GM18868 (cell line): ENCODE measurements around the gene MYO9B.

Experiments used
- ATAC-seq: cut with Tn5 transposase; IDR thresholded peaks from one replicate; pipeline ENCODE4 v1.9.1; 2021; ENCODE audit warnings: mild to moderate bottlenecking, moderate library complexity; ENCODE audit not compliant: unreplicated experiment

Gene MYO9B

DNA sequence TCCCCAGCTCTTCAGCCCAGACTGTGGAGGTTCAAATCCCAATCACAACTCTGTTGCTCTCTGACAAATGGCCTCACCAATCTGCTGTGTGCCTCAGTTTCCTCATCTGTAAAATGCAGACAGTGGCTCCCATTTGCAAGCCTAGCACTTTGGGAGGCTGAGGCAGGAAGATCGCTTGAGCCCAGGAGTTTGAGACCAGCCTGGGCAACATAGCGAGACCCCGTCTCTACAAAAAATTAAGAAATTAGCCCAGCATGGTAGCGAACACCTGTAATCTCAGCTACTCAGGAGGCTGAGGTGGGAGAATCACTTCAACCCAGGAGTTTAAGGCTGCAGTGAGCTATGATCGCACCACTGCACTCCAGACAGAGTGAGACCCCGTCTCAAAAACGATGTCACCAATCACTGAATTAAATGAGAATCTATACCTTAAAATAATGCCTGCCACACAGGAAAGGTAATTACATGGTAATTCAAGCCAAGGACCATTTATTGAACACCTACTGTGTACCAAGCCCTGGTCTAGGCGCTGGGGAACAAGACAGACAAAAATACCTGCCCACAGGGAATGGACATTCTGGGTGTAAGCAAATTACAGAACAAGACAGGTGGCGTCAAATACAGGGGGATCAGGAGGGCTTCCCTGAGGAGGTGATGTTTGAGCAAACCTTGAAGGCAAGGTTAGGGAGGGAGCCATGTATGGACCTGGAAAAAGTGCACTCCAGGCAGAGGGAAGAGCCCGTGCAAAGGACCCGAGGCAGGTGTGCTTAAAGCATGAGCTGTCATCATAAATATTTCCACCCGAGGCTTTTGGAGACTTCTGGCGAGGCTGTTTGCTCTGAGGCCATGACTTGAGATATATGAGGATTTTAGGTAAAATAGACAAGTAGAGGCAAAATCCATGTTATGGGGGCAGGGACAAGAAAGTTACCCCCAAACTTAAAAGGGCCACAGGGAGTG, 162.4 kb downstream of the MYO9B start:
- no peak for ATAC-seq

DNA sequence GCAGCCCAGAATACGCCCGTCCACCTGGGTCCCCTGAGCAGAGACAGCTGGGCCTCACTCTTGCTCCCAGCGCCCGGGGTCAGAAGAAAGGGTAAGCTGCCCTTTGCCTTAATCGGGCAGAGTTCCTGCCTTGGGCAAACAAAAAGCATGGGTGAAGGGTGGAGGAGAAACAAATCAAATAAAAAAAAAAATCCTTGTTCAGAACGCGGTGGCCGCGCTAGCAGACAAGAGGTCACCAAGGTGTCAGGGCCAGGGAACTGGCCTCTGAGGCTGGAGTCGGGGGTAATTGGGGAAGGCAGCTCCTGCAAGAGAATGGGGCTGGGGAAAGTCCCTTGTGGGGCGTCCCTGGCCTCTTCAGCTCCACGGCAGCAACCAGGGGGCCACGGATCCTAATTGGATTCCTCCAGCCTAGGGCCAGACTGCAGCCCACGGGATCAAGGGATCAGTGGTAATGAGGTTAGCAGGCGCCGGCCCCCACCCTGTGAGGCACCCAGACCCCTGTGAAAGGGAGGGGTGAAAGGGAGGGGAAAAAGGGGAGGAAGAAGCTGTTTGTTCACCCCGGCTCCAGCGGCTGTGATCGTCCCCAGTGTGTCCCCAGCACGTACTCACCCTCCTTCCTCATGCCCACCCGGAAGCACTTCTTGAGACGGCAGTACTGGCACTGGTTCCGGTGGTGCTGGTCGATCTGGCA, 164.6 kb downstream of the MYO9B start:
- ATAC-seq: no peak

DNA sequence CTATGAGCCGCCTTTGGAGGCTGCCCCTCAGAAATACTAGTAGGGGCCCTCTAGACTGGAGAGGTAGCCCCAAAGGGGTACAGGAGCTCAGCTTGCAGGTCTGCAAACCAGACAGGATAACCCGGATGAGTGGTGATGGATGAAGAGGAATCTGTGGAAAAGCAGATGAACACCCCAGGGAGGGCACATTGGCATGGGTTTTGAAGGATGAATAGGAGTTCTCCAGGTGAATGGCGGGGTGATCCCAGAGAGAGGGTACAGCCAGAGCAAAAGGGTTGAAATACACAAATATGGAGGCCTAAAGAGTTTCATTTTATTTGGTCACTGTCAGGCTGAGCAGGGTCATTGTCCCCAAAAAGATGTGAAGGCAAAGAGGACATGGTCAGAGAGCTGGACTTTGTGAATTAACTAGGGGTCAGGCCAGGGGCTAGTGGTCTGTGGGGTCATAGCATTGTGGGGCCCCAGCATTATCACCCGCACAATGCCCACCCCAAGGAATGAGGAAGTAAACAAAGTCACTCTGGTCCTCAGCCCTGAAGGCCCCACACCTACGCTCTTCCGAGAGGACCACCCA, 165.3 kb downstream of the MYO9B start:
- ATAC-seq: no peak

DNA sequence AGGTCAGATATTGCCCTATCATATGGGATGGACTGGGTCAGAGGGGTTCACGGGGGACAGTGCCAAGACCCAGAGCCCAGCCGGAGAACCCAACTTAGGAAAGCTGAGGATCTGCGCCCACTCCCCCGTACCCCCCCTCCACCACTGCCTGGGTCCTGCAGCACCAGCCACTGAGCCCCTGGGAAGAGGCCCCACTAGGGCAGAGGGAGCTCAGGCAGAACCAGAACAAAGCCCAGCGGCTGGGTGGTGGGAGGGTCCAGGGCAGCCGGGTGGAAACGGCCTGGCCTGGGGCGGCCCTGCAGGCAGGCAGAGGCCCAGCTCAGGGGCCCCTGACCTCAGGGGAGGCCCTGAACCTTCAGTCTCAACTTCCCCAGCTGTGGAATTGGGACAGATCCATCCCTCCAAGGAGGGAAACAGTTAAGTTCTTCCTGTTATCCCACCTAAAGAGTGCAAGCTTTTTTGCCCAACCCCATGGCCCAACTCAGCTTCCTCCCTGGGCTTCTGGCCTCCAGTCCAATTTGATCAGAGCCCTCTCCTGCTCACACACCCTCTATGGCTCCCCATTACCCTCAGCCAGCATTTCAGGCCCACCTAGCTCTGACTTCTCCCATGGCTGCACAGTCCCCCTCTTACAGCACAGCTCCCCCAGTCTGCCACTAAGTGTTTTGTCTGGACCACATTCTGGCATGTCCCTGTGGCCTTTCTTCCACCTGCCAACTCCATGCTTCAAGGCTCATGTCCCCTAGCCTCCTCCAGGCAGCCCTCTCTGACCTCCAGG, 167.0 kb downstream of the MYO9B start:
- ATAC-seq: no peak

DNA sequence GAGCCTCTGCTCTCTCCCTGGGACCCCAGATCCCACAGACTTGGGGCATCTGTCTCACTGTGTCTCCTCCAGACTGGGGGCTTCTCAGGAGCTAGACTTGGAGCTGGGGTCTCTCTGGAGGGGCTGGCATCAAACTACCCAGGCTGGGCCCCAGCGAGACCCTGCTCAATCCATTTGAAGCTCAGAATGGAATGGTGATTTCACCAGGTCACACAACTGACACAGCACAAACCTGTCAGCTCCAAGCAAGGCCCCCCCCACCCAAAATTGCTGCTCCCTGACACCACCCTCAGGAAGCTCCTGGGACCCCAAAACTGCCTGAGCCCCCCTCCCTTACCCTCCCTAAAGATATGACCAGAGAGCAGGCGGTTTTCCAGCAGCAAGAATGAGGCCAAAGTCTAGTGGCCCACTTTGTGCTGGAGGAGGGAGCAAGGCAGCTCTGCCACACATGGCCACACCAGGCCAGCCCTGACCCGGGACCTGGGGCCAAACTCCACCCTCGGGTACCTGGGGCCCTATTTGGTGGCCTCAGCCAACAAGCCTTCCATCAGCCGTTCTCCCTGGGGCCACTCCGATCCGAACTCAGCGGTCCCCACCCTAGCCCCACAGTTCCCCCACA, 167.7 kb downstream of the MYO9B start:
- ATAC-seq: no peak

DNA sequence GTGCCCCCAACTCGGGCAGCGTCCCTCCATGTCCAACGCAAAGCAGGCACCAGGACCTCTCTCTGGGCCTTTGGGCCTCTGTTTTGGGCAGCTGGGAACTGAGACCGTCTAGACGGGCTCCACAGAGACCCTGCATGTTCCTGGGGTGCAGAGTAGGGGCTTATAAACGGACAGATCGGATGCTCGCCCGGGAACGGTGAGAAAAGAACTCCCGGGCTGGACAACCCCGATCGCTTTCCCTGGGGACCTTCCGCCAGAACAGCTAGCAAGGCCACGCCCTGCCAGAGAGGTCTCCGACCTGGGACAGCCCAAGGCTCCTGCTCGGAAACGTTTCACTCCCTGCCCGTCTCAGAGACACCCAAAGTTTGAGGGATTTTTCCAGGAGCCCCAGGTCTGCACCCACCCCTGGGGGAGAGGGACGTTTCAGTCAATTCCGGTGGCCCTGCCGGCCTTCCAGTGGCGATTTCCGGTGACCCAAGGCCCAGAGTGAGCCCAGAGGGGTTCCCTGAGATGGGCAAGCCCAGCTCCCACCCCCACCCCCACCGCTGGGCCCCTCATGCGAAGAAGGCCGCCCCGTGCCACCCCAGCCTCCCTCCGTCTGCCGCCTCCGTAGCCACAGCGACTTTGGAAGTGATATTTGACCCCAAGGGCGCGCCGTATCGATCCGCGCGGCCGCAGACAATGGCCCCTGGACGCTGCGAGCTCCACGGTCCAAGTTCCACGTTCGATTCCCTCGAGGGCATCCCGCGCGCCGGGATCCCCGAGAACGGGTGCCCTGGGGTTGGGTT, 168.4 kb downstream of the MYO9B start:
- ATAC-seq: no peak

DNA sequence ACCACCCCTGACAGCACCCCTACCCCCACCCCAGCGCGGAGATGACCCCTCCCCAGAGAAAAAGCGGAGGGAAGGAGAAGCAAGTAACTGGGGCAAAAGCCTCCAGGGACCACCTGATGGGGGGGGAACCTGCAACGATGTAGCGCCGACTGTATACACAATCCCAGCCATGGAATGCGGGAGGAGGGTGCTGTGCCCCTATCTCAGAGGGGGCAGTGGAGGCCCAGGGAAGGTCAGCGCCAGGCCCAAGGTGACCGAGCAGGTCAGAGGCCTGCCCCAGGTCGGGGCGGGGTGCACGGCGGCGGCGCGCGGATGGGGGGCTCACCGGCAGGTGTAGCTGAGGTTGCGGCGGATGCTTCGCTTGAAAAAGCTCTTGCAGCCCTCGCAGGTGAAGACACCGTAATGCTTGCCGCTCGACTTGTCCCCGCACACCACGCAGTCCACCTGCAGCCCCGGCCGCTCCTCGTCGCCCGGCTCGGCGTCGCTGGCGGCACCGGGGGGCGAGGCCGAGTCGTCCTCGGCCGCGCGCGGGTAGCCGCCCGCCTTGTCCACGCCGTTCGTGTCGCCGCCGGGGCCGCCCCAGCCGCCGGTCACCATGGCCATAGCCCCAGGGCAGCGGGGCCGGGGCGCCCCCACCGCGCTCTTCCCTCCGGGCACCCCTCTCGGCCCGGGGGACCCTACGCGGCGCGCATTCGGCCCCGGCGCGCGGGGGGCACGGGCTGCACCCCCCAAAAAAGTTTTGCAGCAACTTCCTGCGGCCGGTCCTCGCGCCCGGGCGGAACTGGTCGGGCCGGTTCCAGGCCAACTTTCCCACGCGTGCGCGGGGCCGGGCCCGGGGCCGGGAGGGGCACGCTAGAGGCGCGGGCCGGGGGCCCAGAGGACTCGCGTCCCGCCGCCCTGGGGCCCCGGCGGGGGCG, 169.3 kb downstream of the MYO9B start:
- no peak for ATAC-seq

DNA sequence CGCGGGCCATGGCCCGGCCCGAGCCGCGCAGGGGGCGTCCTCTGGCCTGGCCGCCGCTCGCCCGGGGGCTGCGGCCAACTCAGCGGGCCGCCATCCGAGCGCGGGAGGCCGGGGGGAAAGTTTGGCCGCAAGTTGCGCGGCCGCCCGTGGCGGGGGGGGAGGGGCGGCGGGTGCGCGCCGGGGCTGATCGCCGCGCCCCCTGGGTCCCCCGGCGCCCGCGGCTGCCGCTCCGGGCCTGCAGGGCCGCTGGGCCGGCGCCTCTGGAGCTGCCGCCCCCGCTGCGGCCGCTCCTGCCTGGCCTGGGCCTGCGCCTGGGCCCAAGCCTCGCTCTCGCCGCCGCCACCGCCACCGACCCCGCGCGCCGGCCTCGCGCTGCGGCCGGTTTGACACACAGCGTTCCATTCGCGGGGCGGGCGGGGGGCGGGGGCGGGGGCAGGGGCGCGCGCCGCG, 170.0 kb downstream of the MYO9B start, which contains the start of gene NR2F6:
Gene NR2F6 (minus strand): TSS at position 385 of the 450 bp plus-strand sequence. CDS start 699 bp downstream, outside the sequence.
- ATAC-seq: peak; percentile 6

DNA sequence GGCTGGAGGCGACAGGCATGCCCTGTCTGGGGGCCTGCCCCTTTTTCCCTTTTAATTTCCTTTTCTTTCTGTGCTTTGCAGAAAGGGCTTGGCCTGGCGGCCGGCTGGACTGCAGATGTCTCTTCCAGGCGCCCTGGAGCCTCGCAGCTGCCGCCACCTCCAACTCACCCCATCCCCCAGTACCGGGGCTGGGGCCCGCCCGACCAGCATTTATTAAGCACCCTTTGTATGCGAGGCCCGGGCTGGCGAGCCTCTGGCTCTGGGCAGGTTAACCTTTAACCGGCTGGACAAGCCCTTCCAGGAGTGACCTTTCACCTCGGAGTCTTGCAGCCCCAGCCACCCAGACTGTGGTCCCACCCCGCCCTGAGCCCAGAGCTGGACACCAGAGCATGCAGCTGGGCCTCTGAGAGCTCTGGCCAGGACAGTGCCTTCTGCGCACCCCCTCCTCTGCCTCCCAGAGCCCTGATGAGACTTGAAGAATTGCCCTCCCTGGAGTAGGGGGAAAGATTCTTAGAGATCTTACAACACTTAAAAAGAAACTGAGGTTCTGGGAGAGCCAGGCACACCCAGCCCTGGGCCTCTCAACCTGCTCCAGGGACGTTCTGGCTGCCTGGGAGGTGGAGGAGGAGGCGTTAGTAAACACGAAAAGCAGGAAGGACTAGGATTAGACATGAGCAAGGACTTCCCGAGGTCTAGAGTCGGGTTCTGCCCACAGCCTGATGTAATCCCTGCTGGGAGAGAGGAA, 171.3 kb downstream of the MYO9B start:
- ATAC-seq: no peak

DNA sequence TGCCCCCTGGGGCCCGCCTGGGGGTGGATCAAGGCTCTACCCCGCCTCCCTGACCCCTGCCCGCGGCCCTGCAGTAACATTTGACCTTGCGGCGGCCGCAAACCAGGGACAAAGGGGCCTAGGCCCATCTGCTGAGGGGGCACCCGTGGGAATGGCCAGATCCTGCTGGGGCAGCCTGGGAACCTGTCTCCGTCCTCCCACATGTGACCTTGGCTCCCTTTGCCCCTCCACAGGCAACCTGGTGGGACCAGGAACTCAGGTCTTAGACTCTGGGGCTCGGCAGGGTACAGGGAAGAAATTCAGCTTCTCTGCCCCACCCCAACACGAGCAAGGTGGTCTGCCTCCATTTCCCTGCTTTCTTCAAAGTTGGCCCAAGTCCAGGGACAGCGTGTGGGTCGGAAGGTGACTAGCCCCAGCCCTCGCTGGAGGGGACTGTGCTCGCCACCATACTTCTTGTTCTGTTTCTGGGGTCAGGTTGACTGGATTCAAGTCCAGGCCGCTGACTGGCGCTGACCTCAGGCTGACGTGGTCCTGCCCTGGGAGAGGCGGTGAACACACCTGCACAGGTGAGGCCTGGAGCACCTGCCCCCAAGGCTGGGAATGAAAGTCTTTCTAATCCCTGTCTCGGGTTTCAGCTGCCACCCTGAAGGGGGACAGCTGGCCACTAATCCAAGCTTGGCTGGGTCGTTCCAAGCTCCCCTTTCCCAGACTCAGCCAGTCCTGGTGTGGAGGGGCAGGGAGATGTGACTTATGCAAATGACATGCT, 172.6 kb downstream of the MYO9B start:
- no peak for ATAC-seq

DNA sequence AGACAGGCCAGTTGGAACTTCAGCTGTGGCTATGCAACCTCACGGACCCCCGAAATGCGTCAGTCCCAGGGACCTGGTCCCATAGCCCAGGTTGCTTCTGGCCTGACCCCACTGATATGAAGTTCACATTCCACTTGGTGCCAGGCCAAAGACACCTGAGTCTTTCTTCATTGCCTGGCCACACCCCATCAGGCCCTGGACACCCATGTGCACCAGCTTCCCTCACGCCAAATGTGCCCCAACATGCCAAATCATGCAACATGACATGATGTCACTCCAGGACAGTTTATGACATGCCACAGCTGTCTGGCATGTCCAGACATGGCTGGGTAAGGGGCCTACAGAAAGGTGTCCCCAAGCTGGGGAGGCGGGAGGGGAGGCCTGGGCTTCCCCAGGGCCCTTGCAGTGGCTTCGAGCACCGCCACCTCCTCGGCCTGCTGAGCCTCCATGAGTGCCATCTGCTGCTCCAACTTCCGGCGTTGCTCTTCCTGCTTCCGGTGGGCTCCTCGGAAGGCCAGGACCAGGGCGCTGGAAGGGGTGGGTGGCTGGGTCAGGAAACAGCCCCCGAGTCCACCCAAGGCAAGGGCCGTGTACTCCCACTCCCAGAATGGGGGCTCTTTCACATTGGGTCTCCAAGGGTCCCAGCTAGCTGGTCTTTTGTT, 174.4 kb downstream of the MYO9B start:
- ATAC-seq: no peak

DNA sequence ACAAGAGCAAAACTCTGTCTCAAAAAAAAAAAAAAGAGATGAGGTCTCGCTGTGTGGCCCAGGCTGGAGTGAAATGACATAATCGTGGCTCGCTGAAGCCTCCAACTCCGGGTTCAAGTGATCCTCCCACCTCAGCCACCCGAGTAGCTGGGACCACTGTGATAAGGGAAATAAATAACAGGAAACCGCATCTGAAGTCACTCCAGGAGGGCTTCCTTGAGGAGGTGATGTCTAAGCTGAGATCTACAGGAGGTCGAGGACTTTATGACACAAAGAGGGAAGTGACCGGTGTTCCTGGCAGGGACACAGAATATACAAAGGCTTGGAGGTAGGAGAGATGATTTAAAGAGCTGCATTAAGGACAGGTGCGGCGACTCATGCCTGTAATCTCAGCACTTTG, 179.1 kb downstream of the MYO9B start:
- no peak for ATAC-seq

DNA sequence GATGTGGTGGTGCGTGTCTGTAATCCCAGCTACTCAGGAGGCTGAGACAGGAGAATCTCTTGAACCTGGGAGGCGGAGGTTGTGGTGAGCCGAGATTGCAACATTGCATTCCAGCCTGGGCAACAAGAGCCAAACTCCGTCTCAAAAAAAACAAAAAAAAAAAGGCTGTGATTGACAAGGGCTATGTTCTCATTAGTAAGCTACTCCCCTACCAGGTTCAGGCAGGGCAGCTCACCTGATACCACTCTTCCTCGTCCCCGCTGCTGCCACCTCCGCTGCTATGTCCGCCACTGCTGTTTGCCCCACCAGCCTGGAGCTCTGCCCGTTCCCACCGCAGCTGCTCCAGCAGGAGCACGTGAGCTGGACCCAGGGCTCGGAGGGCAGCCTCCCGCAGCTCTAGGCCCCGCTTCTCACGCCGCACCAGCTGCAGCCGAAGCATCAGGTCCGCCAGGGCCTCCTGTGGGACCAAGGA, 179.6 kb downstream of the MYO9B start:
- no peak for ATAC-seq

DNA sequence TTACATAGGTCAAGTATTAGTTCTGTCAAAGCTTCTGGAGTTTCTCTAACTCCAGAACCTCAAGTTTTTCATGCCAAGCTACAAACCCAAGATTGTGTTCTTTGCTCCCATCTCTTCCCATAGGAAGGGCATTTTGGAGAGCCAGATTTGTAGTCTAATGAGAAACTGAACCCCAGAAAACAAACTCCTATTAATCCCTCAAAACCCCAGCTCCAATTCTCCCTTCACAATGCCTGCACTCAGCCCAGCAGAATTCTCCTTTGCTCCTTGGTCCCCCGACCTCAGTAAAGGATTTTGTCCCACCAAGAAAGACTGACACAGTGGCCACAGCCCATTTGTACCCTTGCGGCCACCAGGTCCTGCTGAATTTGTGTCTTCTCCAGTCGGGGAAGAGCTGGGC, 180.6 kb downstream of the MYO9B start:
- ATAC-seq: no peak

DNA sequence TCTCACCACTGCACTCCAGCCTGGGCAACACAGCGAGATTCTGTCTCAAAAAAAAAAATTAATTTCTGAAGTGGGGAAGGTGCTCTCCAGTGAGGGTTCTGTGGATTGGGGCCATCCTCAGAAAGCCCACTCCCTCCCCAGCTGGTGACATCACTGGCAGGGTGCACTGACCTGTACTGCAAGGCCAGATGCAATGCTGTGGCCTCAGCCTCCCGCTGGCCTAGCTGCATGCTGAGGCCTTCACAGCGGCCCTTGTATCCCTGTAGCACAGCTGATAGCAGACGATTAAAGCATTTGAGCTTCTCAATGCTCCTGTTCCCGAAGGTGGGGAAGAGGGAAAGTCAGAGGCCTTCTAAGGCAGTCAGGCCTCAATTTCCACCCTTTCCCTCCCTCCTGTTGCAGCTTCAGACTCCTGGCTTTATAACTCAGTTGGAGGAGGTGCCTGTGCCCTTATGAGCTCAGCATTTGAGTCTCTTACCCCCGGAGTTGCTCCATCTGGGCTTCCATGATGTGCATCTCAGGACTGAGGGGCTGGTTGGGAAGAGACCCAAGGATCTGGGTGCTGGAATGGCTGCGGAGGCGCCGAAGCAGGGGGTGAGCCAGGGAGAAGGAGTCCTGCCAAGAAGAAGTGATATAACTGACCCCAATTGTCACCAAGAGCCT, 183.7 kb downstream of the MYO9B start:
- ATAC-seq: no peak

DNA sequence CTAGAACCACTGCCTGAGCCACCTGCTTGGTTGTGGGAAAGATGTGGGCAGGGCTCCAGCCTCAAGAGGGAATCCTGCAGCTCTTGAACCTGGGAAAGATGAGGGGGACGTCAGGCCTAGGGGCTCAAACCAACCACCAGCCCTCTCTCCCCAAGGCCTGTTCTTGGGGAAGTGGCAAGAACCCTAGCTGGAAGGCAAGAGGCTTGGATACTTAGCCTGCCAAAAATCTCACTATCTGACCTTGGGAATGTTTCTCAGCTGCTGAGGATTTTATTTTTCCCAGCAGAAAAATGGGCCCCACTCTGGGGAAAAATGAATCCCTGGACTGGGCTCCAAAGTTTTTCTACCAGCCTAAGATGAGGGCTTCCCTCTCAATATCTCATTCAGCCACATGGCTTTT, 184.4 kb downstream of the MYO9B start:
- ATAC-seq: no peak
